Tibial nerve (tissue), 4 donors: ENCODE results near the gene HSD17B14. TPM values are rescaled to one million over a fixed set of nuclear protein-coding genes. Genes with fewer than 3 reads are reported as not detected.

Experiments used
- DNase-seq, 2 donors: peaks; one replicate each; pipeline ENCODE4 v3.0.0-alpha.2; 2019; ENCODE audit warnings: low spot score in 2 of 2
- H3K27ac ChIP-seq, 4 donors: fragments of 200-600 bp; sonication (generic) in 3 of 4; one replicate each; pipeline ENCODE4 v1.5.1; 2017 to 2019; ENCODE audit warnings: mild to moderate bottlenecking in 1 of 4
- H3K27me3 ChIP-seq, 2 donors: fragments of 200-600 bp; sonication (generic) in 1 of 2; one replicate each; pipeline versions ENCODE4 v1.5.1 to v1.6.0; 2017 to 2019
- H3K36me3 ChIP-seq, 3 donors: fragments of 200-600 bp; sonication (generic); one replicate each; pipeline ENCODE4 v1.5.1; 2018 to 2019
- H3K4me1 ChIP-seq, 4 donors: fragments of 200-600 bp; sonication (generic) in 3 of 4; one replicate each; pipeline ENCODE4 v1.5.1; 2017 to 2019
- H3K4me3 ChIP-seq, 4 donors: fragments of 200-600 bp; sonication (generic) in 3 of 4; one replicate each; pipeline ENCODE4 v1.5.1; 2017 to 2019; ENCODE audit warnings: mild to moderate bottlenecking in 1 of 4, moderate library complexity in 1 of 4
- H3K9me3 ChIP-seq, 4 donors: fragments of 200-600 bp; sonication (generic) in 3 of 4; one replicate each; pipeline ENCODE4 v1.5.1; 2017 to 2019
- EP300 ChIP-seq, 2 donors: sonication (generic); formaldehyde crosslinking; IDR thresholded peaks; one replicate each; pipeline ENCODE4 v1.6.1; 2017; ENCODE audit warnings: antibody characterized with exemption in 2 of 2, mild to moderate bottlenecking in 1 of 2
- POLR2A ChIP-seq, 2 donors: fragments of 450-650 bp; IDR thresholded peaks; one replicate each; pipeline ENCODE4 v1.6.1; 2017; ENCODE audit warnings: antibody characterized with exemption in 2 of 2, mild to moderate bottlenecking in 2 of 2, moderate library complexity in 2 of 2
- WGBS, 2 donors: methylation state at CpG; one replicate each; pipeline ENCODE4 v1.1.5; 2018; 5-methylcytosine and 5-hydroxymethylcytosine counted together
- total RNA-seq, 4 donors: library from RNA; depleted of rRNA; stranded (reverse); fragments of >200 nt; gene quantifications; one replicate each; pipeline ENCODE4 v1.1.0, GENCODE V29; 2016
- TF ChIP-seq, protein P1 (sequence below), 5 experiments: fragments of 200-600 bp in 3 of 5; fragments of 450-650 bp in 2 of 5; sonication (generic) in 3 of 5; IDR thresholded peaks; one replicate each; pipeline ENCODE4 v1.5.1; 2016 to 2019; ENCODE audit warnings: antibody characterized with exemption in 5 of 5, mild to moderate bottlenecking in 3 of 5, moderate library complexity in 2 of 5

Gene HSD17B14
- total RNA-seq, 4 donors from 2014 or later: 20.1 to 34.5 (median 26.3) TPM

DNA sequence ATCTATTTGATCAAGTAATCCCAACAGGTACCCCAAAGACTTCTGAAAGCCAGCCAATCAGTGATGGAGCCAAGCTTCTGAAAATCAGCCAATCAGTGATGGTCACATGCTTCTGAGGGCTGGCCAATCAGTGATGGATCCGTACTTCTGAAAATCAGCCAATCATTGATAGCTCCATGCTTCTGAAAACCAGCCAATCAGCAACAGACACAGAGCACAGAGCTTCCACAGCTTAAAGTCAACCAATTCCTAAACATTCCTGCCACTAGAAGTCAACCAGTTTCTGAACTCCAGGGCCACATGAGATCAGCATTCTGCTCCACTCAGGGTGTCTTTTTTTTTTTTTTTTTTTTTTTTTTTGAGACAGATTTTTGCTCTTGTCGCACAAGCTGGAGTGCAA lies 8.2 kb upstream of the HSD17B14 start:
- 79 to 80% methylated on average over 2 of the region's 2 CpGs for WGBS, 2 donors
- H3K36me3 ChIP-seq: peaks cover 0 to 84% (median 0%) of the 10 kb centered on the region in 3 donors
- H3K9me3 ChIP-seq: no peaks in the 10 kb centered on the region
- no peaks in the 10 kb centered on the region for H3K27me3 ChIP-seq
- TF ChIP-seq, protein P1, sequence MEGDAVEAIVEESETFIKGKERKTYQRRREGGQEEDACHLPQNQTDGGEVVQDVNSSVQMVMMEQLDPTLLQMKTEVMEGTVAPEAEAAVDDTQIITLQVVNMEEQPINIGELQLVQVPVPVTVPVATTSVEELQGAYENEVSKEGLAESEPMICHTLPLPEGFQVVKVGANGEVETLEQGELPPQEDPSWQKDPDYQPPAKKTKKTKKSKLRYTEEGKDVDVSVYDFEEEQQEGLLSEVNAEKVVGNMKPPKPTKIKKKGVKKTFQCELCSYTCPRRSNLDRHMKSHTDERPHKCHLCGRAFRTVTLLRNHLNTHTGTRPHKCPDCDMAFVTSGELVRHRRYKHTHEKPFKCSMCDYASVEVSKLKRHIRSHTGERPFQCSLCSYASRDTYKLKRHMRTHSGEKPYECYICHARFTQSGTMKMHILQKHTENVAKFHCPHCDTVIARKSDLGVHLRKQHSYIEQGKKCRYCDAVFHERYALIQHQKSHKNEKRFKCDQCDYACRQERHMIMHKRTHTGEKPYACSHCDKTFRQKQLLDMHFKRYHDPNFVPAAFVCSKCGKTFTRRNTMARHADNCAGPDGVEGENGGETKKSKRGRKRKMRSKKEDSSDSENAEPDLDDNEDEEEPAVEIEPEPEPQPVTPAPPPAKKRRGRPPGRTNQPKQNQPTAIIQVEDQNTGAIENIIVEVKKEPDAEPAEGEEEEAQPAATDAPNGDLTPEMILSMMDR (IDR thresholded peaks at IDR 0.05): no peak
- no peak for TF ChIP-seq EP300 (IDR thresholded peaks at IDR 0.05)
- no peak for TF ChIP-seq POLR2A (IDR thresholded peaks at IDR 0.05)
- DNase-seq: no peak
- no peak overlapping the region for H3K27ac ChIP-seq
- H3K4me1 ChIP-seq: peaks cover 0 to 6% (median 0%) of the 10 kb centered on the region in 4 donors
- H3K4me3 ChIP-seq: no peak overlapping the region

DNA sequence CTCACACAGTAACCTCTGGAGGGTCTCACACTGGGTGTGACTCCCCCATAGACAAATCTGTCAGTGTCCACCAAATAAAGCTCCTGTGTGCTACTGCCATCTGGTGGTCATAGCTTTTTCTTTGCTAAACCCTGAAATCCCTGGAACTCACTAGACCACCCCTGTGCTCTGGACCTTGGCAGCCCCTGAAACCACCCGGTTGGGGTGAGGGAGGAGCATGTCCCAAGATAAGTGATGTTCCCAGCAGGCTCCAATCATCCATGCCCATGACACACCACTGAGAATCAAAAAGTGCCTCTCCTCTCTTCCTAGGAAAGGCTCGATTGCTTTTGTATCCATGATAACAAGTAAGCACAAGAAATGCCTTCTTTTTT lies 6.5 kb upstream of the HSD17B14 start:
- Histone ChIP-seq H3K4me1 (peaks cover 0 to 10% (median 0%) of the 10 kb centered on the region in 4 donors), H3K9me3 (no peaks in the 10 kb centered on the region), H3K27me3 (no peaks in the 10 kb centered on the region), H3K36me3 (peaks cover 0 to 77% (median 0%) of the 10 kb centered on the region in 3 donors), H3K27ac (peak overlapping the region in 2 of 4 donors; percentile 8 to 50), H3K4me3 (no peak overlapping the region)
- peak in 1 of 2 donors; percentile 83 for DNase-seq
- 30 to 43% methylated on average over 2 of the region's 2 CpGs for WGBS, 2 donors
- TF ChIP-seq POLR2A (IDR thresholded peaks at IDR 0.05) (no peak), EP300 (IDR thresholded peaks at IDR 0.05) (no peak)
- TF ChIP-seq, protein P1 (IDR thresholded peaks at IDR 0.05): peak; percentile 74 to 90 (median 77)

DNA sequence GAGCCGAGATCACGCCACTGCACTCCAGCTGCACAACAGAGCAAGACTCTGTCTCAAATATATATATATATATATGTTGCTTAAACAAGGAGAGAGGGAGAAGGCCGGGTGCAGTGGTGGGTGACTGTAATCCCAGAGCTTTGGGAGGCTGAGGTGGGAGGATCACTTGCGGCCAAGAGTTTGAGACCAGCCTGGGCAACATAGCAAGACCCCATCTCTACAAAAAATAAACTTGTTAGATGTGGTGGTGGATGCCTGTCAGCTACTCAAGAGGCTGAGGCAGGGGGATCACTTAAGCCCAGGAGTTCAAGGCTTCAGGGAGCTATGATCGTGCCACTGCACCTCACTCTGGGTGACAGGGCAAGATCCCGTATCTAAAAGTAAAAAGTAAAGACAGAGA lies 5.3 kb upstream of the HSD17B14 start:
- H3K4me3 ChIP-seq: no peak overlapping the region
- 85 to 90% methylated on average over 6 of the region's 6 CpGs for whole genome bisulfite sequencing, 2 donors
- H3K27ac ChIP-seq: peak overlapping the region in 1 of 4 donors; percentile 48
- H3K27me3 ChIP-seq: no peaks in the 10 kb centered on the region
- DNase-seq: no peak
- peaks cover 0 to 73% (median 0%) of the 10 kb centered on the region in 3 donors for H3K36me3 ChIP-seq
- TF ChIP-seq EP300 (IDR thresholded peaks at IDR 0.05) (no peak), POLR2A (IDR thresholded peaks at IDR 0.05) (no peak)
- TF ChIP-seq, protein P1 (IDR thresholded peaks at IDR 0.05): no peak
- no peaks in the 10 kb centered on the region for H3K9me3 ChIP-seq
- peaks cover 0 to 22% (median 4%) of the 10 kb centered on the region in 4 donors for H3K4me1 ChIP-seq

DNA sequence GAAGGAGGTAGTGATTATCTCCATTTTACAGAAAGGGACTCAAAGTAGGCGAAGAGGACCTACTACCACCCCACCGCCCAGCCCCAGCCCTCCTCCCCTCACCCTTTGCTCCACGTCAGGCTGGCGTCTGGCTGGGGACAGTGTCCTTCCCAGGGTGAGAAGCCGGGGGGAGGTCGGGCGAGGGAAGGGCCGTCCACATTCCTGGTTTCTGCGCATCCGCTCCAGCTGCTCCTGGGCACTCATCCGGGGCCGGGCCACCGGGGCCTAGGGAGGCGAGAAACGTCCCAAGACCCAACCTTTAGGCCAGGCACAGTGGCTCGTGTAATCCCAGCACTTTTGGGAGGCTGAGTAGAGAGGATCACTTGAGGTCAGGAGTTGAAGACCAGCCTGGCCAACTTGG lies 4.8 kb upstream of the HSD17B14 start:
- Histone ChIP-seq H3K27me3 (no peaks in the 10 kb centered on the region), H3K27ac (peak overlapping the region in 1 of 4 donors; percentile 48), H3K36me3 (peaks cover 0 to 68% (median 0%) of the 10 kb centered on the region in 3 donors), H3K9me3 (no peaks in the 10 kb centered on the region), H3K4me1 (peaks cover 0 to 27% (median 8%) of the 10 kb centered on the region in 4 donors), H3K4me3 (no peak overlapping the region)
- TF ChIP-seq POLR2A (IDR thresholded peaks at IDR 0.05) (no peak), EP300 (IDR thresholded peaks at IDR 0.05) (no peak)
- TF ChIP-seq, protein P1 (IDR thresholded peaks at IDR 0.05): no peak
- no peak for DNase-seq
- 84 to 90% methylated on average over 16 of the region's 16 CpGs for WGBS, 2 donors

DNA sequence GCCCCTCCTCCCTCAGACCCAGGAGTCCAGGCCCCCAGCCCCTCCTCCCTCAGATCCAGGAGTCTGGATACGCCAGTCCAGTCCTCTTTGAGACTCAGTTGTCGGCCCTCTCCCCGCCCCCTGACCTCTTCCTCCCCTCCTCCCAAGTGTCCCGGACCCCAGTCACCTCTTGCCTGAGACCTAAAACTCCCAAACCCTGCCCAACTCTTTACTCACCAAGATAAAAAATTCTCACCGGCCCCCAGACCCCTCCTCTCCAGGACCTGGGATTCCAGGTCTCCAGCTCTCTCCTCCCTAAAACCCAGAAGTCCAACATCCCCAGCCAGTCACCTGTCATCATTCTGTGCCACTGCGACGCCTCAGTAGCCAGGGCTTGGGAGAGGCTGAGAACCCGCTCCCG lies 1.4 kb upstream of the HSD17B14 start:
- TF ChIP-seq, protein P1 (IDR thresholded peaks at IDR 0.05): no peak
- TF ChIP-seq POLR2A (IDR thresholded peaks at IDR 0.05) (no peak), EP300 (IDR thresholded peaks at IDR 0.05) (no peak)
- Histone ChIP-seq H3K4me3 (no peak overlapping the region), H3K27me3 (no peaks in the 10 kb centered on the region), H3K9me3 (no peaks in the 10 kb centered on the region), H3K27ac (peak overlapping the region; percentile 70 to 92 (median 80)), H3K36me3 (peaks cover 0 to 56% (median 0%) of the 10 kb centered on the region in 3 donors), H3K4me1 (peaks cover 0 to 34% (median 11%) of the 10 kb centered on the region in 4 donors)
- no peak for DNase-seq
- 56 to 78% methylated on average over 9 of the region's 9 CpGs for WGBS, 2 donors
